ENCODE measurements around the gene RBM19.

RBM19 gene

DNA sequence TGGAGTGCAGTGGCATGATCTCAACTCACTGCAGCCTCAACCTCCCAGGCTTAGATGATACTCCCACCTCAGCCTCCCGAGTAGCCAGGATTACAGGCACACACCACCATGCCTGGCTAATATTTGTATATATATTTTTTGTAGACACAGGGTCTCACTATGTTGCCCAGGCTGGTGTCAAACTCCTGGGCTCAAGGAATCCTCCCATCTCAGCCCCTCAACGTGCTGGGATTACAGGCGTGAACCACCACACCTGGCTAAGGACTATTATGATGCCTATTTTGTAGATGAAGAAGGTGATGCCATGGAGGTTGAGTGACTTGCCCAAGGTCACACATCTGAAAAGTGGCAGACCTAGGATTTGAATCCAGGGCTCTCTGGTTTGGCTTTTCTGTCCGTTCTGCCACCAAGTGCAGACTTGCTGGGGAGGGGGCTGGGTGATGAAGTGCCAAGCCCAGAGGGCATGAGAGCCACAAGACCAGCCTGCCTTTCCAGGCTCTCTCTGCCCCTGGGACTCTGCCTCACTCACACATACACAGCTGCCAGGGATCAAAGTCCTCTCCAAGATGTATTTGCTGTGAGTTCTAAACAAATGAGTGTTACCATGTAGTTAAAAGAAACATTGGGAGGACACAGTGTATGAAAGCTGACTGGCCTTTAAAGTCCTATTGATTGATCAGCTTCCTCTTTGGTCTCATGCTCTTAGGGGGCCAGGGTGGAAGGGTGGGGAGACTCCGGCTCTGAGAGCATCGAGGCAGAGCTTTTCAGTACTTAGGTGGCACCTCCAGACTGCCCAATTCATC lies 21.3 kb upstream of the RBM19 start:
- no peak for DNase-seq (ENCODE audit: low spot score)

DNA sequence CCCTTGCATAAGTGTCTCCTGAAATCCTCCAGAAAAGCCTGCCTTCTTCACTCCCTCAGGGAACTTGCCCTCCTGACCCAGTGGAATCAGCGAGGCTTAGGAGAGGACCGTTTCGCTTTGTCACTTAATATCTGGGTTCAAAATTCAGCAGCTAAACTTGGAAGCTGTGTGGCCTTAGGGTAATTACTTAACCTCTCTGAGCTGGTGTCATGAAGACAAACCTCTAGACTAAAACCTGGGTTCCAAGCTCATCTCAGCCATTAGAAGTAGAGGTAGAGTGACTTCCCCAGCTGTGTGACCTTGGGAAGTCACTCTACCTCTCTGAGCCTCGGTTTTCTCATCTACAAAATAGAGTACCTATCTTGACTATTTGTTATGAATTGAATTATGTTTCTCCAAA lies 18.3 kb upstream of the RBM19 start:
- DNase-seq (ENCODE audit: low spot score) = no peak

DNA sequence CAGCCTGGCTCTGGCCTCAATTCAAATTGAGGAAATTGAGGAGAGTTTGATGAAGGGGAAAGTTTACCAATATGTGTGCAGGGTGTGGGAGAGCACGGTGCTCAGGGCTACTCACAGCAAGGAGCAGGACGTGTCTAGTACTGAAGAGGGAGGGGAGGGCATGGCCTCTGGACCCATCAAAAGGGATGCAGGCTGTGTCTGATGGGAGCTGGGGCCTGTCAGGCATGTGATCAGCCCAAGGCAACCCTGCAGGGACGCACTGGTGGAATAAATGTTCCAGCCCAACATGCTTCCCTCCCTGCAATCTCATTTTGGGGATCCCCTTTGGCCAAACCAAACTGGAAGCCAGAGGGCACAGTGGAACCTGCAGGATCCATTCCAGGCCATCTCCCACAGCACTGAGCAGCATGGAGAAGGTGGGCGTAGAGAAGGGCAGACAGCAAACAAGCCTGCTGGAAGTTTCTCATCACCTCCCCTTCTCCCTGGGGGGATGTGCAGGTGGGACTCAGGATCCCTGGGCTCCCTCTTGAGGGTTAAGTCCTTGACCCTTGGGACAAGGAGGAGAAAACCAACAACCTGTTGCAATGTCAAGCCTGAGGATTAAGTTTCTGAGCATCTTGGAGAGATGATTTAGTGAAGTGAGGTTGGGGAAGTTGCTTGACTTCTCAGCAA lies 17.8 kb upstream of the RBM19 start:
- DNase-seq (ENCODE audit: low spot score) = no peak

DNA sequence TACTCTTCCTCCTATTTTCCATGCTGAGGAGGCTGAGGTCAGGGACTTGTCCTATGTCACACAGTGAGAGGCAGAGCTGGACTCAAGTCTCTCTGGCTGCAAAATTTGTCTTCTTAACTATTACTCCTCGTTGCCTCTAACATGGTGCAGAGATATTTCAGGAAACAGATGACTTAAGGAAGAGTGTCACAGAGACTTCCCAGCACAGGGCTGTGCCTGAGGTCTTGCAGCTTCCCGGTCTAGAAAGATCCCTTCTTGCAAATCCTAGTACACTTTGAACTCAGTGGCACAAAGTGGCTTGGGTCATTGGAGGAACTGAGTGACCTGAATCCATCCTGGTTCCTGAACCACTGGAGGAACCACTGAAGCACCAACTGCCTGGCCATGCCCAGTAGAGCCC lies 17.1 kb upstream of the RBM19 start:
- no peak for DNase-seq (ENCODE audit: low spot score)

- DNase-seq (ENCODE audit: low spot score) = no peak
Measured at GRCh38 chr12:113981876-113982275, 15.8 kb upstream of the RBM19 start.

DNA sequence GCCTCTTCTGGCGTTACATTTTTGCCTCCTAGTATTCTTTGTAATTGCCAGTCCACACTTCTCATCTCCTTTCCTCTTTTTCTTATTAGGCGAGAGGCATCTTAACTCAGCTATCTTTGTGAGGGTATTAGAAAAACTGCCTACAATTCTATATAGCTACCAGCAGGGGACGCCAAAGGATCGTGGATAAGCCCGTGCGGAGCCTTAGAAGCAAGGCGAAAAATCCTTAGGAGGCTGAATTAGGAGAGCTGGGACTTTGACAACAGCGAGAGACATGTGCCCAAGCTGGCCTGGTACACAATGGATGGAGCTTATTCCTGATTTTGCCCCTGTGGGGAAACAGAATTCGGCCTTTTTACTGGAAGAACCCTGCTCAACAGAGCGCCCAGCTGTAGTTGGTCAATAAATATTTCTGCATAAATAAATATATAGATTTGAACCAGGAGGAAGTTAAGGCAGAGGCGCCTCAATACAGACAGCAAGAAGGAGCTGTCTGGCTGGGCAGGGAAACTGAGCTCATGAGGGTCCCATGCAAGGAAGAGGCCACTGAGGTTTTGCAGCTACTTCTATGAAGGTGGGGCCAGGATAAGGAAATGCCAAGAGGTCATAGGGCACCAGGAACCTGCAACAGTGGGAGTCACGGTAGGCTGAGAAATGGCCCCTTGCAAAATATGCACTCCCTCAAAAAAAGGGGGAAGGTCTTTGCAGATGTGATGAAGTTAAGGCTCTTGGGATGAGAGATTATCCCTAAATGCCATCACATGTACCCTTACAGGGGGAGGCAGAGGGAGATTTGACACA lies 14.6 kb upstream of the RBM19 start:
- DNase-seq (ENCODE audit: low spot score) = peak; percentile 91

DNA sequence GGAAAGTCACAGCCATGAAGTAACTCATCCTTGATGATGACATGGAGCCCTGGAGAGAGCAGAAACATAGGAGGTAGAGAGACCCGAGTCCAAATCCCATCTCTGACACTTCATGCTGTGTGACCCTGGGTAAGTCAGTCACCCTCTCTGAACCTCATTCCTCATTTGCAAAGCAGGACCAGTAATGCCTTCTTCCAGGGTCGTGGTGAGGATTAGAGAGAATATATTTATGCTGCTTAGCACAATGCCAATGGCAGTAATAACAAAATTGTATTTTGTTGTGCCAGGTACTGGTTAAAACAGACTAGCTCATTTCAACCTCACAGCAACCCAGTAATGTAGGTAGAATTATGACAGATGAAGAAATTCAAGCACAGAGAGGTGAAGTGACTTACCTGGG lies 13.9 kb upstream of the RBM19 start:
- no peak for DNase-seq (ENCODE audit: low spot score)

DNA sequence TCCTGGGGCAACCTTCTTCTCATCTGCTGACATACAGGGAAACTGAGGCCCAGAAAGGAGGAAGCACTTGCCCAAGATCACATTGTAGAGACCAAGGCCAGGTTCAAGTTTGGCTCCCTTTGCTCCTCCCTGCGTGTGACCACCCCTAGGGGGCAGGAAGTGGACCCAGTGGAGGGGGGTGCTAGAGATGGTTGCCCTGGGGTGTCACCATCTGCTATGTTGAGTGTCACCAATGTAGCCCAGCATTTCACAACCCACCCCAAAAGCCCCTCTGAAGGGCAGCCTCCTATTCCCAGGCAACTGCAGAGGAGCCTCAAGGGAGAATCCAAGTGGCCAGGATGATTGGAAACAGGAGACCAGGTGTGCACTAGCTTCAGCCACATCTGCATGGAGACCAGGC lies 12.0 kb upstream of the RBM19 start:
- no peak for DNase-seq (ENCODE audit: low spot score)

DNA sequence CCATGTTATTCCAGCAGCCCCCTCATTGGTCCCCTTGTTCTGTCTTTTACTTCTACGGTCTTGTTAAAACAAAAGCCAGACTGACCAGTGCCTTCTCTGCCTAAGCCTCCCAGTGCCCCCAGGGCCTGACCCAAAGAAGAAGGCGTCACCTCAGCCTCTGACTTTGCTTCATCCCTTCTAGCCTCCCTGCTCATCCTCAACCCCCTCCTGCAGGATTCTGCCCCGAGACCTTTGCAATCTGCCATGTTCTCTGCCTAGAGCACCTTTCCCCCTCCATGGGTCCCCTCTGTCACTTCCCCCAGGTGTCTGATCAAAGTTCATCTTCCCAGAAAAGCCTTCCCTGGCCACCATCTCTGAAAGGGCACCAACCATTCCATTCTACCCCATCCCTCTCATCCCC lies 7.9 kb upstream of the RBM19 start:
- no peak for DNase-seq (ENCODE audit: low spot score)

- DNase-seq (ENCODE audit: low spot score) = no peak
Measured at GRCh38 chr12:113973109-113973904, 7.2 kb upstream of the RBM19 start.

GRCh38 chr12:113971392-113971791 lies 5.3 kb upstream of the RBM19 start:
- no peak for DNase-seq (ENCODE audit: low spot score)

DNA sequence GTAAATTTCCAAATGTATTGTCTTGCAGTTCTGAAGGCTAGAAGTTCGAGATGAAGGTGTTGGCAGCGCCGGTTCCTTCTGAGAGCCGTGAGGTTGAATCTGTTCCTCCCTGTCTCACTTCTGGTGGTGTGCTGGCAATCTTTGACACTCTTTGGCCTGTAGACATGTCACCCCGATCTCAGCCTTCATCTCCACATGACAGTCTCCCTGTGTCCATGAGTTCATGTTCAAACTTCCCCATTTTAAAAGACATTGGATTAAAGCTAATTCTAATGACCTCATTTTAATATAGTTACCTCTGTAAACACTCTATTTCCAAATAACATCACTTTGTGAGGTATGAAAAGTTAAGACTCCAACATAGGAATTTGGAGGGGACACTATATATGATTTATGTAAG lies 4.1 kb upstream of the RBM19 start:
- DNase-seq (ENCODE audit: low spot score) = no peak

- DNase-seq (ENCODE audit: low spot score) = no peak
Measured at GRCh38 chr12:113967368-113967767, 1.2 kb upstream of the RBM19 start.

GRCh38 chr12:113962733-113963132 lies 3.4 kb downstream of the RBM19 start:
- no peak for DNase-seq (ENCODE audit: low spot score)

GRCh38 chr12:113961921-113962710 lies 4.0 kb downstream of the RBM19 start:
- DNase-seq (ENCODE audit: low spot score) = no peak

- no peak for DNase-seq (ENCODE audit: low spot score)
Measured at GRCh38 chr12:113960030-113960429, 6.1 kb downstream of the RBM19 start.

GRCh38 chr12:113959096-113959495 lies 7.0 kb downstream of the RBM19 start:
- no peak for DNase-seq (ENCODE audit: low spot score)

- no peak for DNase-seq (ENCODE audit: low spot score)
Measured at GRCh38 chr12:113958108-113958507, 8.0 kb downstream of the RBM19 start.

DNA sequence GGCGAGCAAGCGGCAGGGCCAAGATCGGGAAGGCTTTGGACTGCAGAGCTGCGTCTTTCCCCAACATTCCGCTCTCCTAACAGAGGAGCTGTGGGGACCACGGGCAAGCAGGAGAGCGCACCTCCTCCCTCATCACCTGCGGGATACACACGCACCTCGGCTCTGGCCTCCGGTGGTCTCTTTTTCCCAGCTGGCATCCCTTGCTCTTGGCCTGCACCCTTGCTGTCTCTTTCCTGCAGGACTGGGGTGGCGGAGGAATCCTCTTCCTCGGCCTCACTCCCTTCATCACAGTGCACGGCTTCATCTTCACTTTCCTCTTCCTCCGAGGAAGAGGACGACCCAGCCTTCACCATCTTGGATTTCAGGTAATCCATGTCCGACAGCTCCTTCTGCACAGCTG lies 8.5 kb downstream of the RBM19 start:
- no peak for DNase-seq (ENCODE audit: low spot score)

DNA sequence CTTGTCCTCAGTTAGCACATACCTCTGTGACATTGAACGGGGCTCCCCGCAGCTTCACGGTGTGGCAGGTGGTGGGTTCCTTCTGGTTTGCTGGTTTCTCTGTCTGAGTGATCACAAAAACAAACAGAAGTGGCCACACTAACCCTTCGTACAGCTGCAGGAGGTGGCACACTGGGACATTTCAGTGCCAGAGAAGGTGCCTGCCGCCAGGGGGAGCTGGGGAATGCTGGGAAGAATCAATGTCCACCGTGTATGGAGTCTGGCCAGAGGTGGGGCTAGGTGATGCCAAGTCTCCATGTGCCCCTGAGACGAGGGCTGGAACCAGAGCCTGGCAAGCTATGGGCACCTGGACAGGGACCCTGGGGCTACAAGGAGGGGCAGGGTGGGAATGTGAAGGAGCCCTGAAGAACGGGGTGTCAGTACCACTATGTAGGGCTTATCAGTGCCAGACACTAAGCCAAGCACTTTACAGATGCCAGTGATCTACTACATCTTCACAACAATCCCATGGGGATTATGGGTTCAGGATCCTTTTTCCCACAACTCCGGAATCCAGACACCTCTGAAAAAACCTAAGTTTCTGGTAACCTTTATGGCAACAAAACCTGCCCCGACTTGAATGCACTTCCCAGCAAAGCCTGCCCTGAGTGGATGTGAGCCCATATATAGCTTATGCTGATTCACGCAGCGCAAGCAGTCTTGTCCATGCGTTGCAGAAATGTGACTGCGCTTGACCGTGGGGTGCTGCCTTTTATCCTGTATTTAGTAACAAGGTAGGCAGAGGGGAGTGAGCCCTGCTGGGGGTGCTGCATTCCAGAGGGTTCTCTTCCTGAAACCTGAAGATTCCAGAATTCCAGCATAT lies 10.8 kb downstream of the RBM19 start:
- no peak for DNase-seq (ENCODE audit: low spot score)

Data from Ammon's horn (tissue), 1 donor.